ENCODE results near the gene NYAP2. TPM values are rescaled to one million over a fixed set of nuclear protein-coding genes. Genes with fewer than 3 reads are reported as not detected.

NYAP2 gene
- total RNA-seq, 1 experiment from 2014 or later, result not detected

GRCh38 chr2:225484751-225485150, 85.2 kb downstream of the NYAP2 start:
- Mint-ChIP-seq H3K4me3 (no peak overlapping the region), H3K27ac (no peak overlapping the region), H3K9me3 (no peaks in the 10 kb centered on the region), H3K4me1 (peaks cover 3% of the 10 kb centered on the region), H3K36me3 (no peaks in the 10 kb centered on the region), H3K27me3 (ENCODE audit: low read depth) (no peaks in the 10 kb centered on the region)
- ATAC-seq, result no peak
- CTCF ChIA-PET, result no interaction called here
- TF ChIP-seq ZNF121 (CRISPR knock-in tag; IDR thresholded peaks at IDR 0.05), result no peak
- TF ChIP-seq TEAD1 (CRISPR knock-in tag; IDR thresholded peaks at IDR 0.05), result no peak
- TF ChIP-seq, protein P1, sequence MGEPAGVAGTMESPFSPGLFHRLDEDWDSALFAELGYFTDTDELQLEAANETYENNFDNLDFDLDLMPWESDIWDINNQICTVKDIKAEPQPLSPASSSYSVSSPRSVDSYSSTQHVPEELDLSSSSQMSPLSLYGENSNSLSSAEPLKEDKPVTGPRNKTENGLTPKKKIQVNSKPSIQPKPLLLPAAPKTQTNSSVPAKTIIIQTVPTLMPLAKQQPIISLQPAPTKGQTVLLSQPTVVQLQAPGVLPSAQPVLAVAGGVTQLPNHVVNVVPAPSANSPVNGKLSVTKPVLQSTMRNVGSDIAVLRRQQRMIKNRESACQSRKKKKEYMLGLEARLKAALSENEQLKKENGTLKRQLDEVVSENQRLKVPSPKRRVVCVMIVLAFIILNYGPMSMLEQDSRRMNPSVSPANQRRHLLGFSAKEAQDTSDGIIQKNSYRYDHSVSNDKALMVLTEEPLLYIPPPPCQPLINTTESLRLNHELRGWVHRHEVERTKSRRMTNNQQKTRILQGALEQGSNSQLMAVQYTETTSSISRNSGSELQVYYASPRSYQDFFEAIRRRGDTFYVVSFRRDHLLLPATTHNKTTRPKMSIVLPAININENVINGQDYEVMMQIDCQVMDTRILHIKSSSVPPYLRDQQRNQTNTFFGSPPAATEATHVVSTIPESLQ (CRISPR knock-in tag; IDR thresholded peaks at IDR 0.05), result no peak
- TF ChIP-seq, protein P2, sequence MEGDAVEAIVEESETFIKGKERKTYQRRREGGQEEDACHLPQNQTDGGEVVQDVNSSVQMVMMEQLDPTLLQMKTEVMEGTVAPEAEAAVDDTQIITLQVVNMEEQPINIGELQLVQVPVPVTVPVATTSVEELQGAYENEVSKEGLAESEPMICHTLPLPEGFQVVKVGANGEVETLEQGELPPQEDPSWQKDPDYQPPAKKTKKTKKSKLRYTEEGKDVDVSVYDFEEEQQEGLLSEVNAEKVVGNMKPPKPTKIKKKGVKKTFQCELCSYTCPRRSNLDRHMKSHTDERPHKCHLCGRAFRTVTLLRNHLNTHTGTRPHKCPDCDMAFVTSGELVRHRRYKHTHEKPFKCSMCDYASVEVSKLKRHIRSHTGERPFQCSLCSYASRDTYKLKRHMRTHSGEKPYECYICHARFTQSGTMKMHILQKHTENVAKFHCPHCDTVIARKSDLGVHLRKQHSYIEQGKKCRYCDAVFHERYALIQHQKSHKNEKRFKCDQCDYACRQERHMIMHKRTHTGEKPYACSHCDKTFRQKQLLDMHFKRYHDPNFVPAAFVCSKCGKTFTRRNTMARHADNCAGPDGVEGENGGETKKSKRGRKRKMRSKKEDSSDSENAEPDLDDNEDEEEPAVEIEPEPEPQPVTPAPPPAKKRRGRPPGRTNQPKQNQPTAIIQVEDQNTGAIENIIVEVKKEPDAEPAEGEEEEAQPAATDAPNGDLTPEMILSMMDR (IDR thresholded peaks at IDR 0.05), result no peak
- no peak for TF ChIP-seq SMAD3 (CRISPR knock-in tag; IDR thresholded peaks at IDR 0.05; ENCODE audit: borderline replicate concordance)
- TF ChIP-seq, protein P3, sequence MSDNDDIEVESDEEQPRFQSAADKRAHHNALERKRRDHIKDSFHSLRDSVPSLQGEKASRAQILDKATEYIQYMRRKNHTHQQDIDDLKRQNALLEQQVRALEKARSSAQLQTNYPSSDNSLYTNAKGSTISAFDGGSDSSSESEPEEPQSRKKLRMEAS (CRISPR knock-in tag; IDR thresholded peaks at IDR 0.05), result no peak
- TF ChIP-seq NR1H2 (CRISPR knock-in tag; IDR thresholded peaks at IDR 0.05), result no peak
- no peak for TF ChIP-seq ATF3 (CRISPR knock-in tag; conservative IDR thresholded peaks at IDR 0.05)
- TF ChIP-seq, protein P4, sequence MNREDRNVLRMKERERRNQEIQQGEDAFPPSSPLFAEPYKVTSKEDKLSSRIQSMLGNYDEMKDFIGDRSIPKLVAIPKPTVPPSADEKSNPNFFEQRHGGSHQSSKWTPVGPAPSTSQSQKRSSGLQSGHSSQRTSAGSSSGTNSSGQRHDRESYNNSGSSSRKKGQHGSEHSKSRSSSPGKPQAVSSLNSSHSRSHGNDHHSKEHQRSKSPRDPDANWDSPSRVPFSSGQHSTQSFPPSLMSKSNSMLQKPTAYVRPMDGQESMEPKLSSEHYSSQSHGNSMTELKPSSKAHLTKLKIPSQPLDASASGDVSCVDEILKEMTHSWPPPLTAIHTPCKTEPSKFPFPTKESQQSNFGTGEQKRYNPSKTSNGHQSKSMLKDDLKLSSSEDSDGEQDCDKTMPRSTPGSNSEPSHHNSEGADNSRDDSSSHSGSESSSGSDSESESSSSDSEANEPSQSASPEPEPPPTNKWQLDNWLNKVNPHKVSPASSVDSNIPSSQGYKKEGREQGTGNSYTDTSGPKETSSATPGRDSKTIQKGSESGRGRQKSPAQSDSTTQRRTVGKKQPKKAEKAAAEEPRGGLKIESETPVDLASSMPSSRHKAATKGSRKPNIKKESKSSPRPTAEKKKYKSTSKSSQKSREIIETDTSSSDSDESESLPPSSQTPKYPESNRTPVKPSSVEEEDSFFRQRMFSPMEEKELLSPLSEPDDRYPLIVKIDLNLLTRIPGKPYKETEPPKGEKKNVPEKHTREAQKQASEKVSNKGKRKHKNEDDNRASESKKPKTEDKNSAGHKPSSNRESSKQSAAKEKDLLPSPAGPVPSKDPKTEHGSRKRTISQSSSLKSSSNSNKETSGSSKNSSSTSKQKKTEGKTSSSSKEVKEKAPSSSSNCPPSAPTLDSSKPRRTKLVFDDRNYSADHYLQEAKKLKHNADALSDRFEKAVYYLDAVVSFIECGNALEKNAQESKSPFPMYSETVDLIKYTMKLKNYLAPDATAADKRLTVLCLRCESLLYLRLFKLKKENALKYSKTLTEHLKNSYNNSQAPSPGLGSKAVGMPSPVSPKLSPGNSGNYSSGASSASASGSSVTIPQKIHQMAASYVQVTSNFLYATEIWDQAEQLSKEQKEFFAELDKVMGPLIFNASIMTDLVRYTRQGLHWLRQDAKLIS (CRISPR knock-in tag; IDR thresholded peaks at IDR 0.05; ENCODE audit: borderline replicate concordance), result no peak
- TF ChIP-seq, protein P5, sequence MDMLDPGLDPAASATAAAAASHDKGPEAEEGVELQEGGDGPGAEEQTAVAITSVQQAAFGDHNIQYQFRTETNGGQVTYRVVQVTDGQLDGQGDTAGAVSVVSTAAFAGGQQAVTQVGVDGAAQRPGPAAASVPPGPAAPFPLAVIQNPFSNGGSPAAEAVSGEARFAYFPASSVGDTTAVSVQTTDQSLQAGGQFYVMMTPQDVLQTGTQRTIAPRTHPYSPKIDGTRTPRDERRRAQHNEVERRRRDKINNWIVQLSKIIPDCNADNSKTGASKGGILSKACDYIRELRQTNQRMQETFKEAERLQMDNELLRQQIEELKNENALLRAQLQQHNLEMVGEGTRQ (CRISPR knock-in tag; IDR thresholded peaks at IDR 0.05), result no peak
- TF ChIP-seq CBFB (CRISPR knock-in tag; IDR thresholded peaks at IDR 0.05; ENCODE audit: low read depth), result no peak
- no peak for DNase-seq (ENCODE audit: low spot score)
- POLR2A ChIA-PET, result no interaction called here

- POLR2A ChIA-PET, result no interaction called here
These were observed 86.7 kb downstream of the NYAP2 start for GRCh38 chr2:225486236-225486635.

DNA sequence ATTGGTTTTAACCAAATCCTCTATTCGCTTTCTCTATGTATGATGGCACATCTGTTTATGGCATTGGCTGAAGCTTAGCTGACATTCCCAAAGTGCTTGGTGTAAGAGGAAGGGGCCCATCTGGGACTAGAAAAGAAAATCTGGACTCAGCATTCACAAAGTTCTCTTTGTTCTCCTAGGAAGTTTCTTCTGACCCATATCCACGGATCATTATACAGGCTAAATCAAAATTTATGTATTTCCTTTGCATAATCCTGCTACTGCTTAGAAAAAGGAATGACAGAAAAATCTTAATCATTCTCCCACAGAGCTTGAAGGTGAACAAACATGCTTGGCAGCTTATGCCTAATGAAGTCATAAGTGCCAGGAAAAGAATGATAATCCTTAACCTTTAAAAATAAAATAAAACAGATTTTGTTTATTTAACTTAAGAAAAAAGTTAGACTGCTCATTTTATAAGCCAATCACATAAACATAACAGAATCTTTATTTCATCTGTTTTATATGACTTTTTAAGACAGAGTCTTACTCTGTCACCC, 88.4 kb downstream of the NYAP2 start:
- Mint-ChIP-seq H3K36me3 (no peaks in the 10 kb centered on the region), H3K4me3 (no peak overlapping the region), H3K27me3 (ENCODE audit: low read depth) (no peaks in the 10 kb centered on the region), H3K27ac (no peak overlapping the region), H3K9me3 (no peaks in the 10 kb centered on the region), H3K4me1 (peaks cover 3% of the 10 kb centered on the region)
- ATAC-seq, result no peak
- TF ChIP-seq SMAD3 (CRISPR knock-in tag; IDR thresholded peaks at IDR 0.05; ENCODE audit: borderline replicate concordance) (no peak), ZNF671 (CRISPR knock-in tag; IDR thresholded peaks at IDR 0.05) (no peak), IRF2 (CRISPR knock-in tag; IDR thresholded peaks at IDR 0.05; ENCODE audit: borderline replicate concordance, low read depth) (no peak), ARID4B (CRISPR knock-in tag; IDR thresholded peaks at IDR 0.05; ENCODE audit: borderline replicate concordance) (no peak), MXD4 (CRISPR knock-in tag; IDR thresholded peaks at IDR 0.05; ENCODE audit: borderline replicate concordance) (no peak), JUN (CRISPR knock-in tag; IDR thresholded peaks at IDR 0.05) (no peak)
- ChIA-PET CTCF (no interaction called here), POLR2A (no interaction called here)
- no peak for DNase-seq (ENCODE audit: low spot score)

More at GRCh38 chr2:225486236-225486635, 86.7 kb downstream of the NYAP2 start:
- DNase-seq (ENCODE audit: low spot score), result no peak
- Mint-ChIP-seq H3K4me1 (peaks cover 3% of the 10 kb centered on the region), H3K27me3 (ENCODE audit: low read depth) (no peaks in the 10 kb centered on the region), H3K27ac (no peak overlapping the region), H3K4me3 (no peak overlapping the region), H3K9me3 (no peaks in the 10 kb centered on the region), H3K36me3 (no peaks in the 10 kb centered on the region)
- CTCF ChIA-PET, result no interaction called here
- no peak for TF ChIP-seq ELF4 (CRISPR knock-in tag; IDR thresholded peaks at IDR 0.05; ENCODE audit: low read depth)
- no peak for TF ChIP-seq ATF1 (CRISPR knock-in tag; IDR thresholded peaks at IDR 0.05)
- peak; percentile 56 for ATAC-seq

All from WTC11 (cell line).